ENCODE results near the gene MMP20.

The MMP20 gene

GRCh38 chr11:102552447-102553194 is 72.5 kb downstream of the MMP20 start:
- no peak for DNase-seq

GRCh38 chr11:102552020-102552419 is 73.1 kb downstream of the MMP20 start:
- no peak for DNase-seq

GRCh38 chr11:102551169-102551781 is 73.9 kb downstream of the MMP20 start:
- no peak for DNase-seq

- no peak for DNase-seq
These were observed 78.1 kb downstream of the MMP20 start for GRCh38 chr11:102546923-102547471.

- no peak for DNase-seq
These were observed 78.7 kb downstream of the MMP20 start for GRCh38 chr11:102546427-102546826.

- DNase-seq, result no peak
These were observed 79.4 kb downstream of the MMP20 start for GRCh38 chr11:102545701-102546100.

- DNase-seq, result no peak
These were observed 80.5 kb downstream of the MMP20 start for GRCh38 chr11:102544594-102544993.

- no peak for DNase-seq
These were observed 85.6 kb downstream of the MMP20 start for GRCh38 chr11:102539567-102539966.

GRCh38 chr11:102538932-102539331 is 86.2 kb downstream of the MMP20 start:
- DNase-seq, result no peak

- no peak for DNase-seq
These were observed 90.8 kb downstream of the MMP20 start for GRCh38 chr11:102534261-102534872.

- no peak for DNase-seq
These were observed 94.6 kb downstream of the MMP20 start, which contains the start of gene MMP7 for GRCh38 chr11:102530558-102530957. TSS of gene MMP7 (minus strand) at chr11:102530747. CDS start at chr11:102530700, 47 bp downstream.

- DNase-seq, result no peak
These were observed 96.5 kb downstream of the MMP20 start for GRCh38 chr11:102528618-102529017.

GRCh38 chr11:102527684-102528083 is 97.4 kb downstream of the MMP20 start:
- DNase-seq, result no peak

GRCh38 chr11:102527041-102527440 is 98.1 kb downstream of the MMP20 start:
- DNase-seq, result no peak
